GM12878 (cell line): ENCODE data around the gene RBKS. TPM values are rescaled to one million over a fixed set of nuclear protein-coding genes. Genes with fewer than 3 reads are reported as not detected.

ENCODE experiments used
- ATAC-seq: fragments of 200-7000 bp; cut with Tn5 transposase; 3 replicates; pipeline ENCODE4 v1.9.1; 2020; ENCODE audit warnings: mild to moderate bottlenecking, moderate library complexity
- BruUV-seq: library from RNA; stranded (reverse); fragments of 400-500 nt; replicated peaks from 2 replicates; lab custom pipeline; 2021; lab: Mats Ljungman, UMichigan
- CTCF ChIA-PET: fragments of 300-600 bp; sonication (Branson Sonifier 250); formaldehyde crosslinking; extraction: SDS; loops from one replicate; lab custom pipeline; 2021; ENCODE audit warnings: inconsistent platforms; lab: Yijun Ruan, JAX
- POLR2A ChIA-PET: fragments of 350-600 bp; formaldehyde crosslinking; extraction: SDS; loops from one replicate; lab custom pipeline; 2021; ENCODE audit warnings: inconsistent platforms; lab: Charles Lee
- RAD21 ChIA-PET: fragments of 300-600 bp; sonication (Branson Sonifier 250); formaldehyde crosslinking; loops from one replicate; lab custom pipeline; 2023; ENCODE audit warnings: antibody characterized with exemption; ENCODE audit not compliant: unreplicated experiment; lab: Charles Lee
- SMC1A ChIA-PET: fragments of 300-600 bp; sonication (Branson Sonifier 250); formaldehyde crosslinking; loops from one replicate; lab custom pipeline; 2023; ENCODE audit not compliant: unreplicated experiment, uncharacterized antibody; lab: Charles Lee
- DNase-seq: peaks from one replicate; pipeline ENCODE4 v3.0.0-alpha.2; 2011; ENCODE audit warnings: low read depth, low spot score
- FAIRE-seq: peaks from 3 replicates; lab custom pipeline; 2011; peaks lifted over from hg19 to GRCh38; lab: Jason Lieb, UNC
- H2AFZ ChIP-seq: 2 replicates; pipeline ENCODE4 v1.6.0; 2011; ENCODE audit warnings: low read depth, low read length, control low read depth; ENCODE audit not compliant: control insufficient read depth
- H3K27ac ChIP-seq: 2 replicates; pipeline ENCODE4 v1.5.1; 2011; ENCODE audit warnings: control low read depth; ENCODE audit not compliant: control insufficient read depth, insufficient read depth
- H3K27me3 ChIP-seq, 2 experiments: replicated peaks in 1 of 2; 2 replicates each; pipeline versions ENCODE4 v1.6.0 to v1.6.1; 2011; ENCODE audit warnings: low read length in 1 of 2; ENCODE audit not compliant: control insufficient read depth in 2 of 2, insufficient read depth in 2 of 2
- H3K36me3 ChIP-seq, 2 experiments: 2 replicates each; pipeline ENCODE4 v1.5.1; 2011; ENCODE audit warnings: low read length in 1 of 2; ENCODE audit not compliant: control insufficient read depth in 2 of 2, insufficient read depth in 2 of 2
- H3K4me1 ChIP-seq: 2 replicates; pipeline ENCODE4 v1.6.1; 2011; ENCODE audit warnings: mild to moderate bottlenecking, low read length, moderate library complexity, mixed read lengths; ENCODE audit not compliant: control insufficient read depth, insufficient read depth
- H3K4me2 ChIP-seq: 2 replicates; pipeline ENCODE4 v1.6.0; 2011; ENCODE audit warnings: control low read depth; ENCODE audit not compliant: control insufficient read depth, insufficient read depth
- H3K4me3 ChIP-seq: fragments of 200-600 bp; sonication (generic); 2 replicates; pipeline ENCODE4 v1.5.1; 2016
- H3K79me2 ChIP-seq: 2 replicates; pipeline ENCODE4 v1.6.0; 2011; ENCODE audit warnings: low read length; ENCODE audit not compliant: control insufficient read depth, insufficient read depth
- H3K9ac ChIP-seq: 2 replicates; pipeline ENCODE4 v1.8.0; 2011; ENCODE audit warnings: low read length, control low read depth, mixed read lengths; ENCODE audit not compliant: control insufficient read depth, insufficient read depth
- H3K9me3 ChIP-seq: replicated peaks from 3 replicates; pipeline ENCODE4 v1.5.1; 2011; ENCODE audit warnings: mild to moderate bottlenecking, low read length; ENCODE audit not compliant: control insufficient read depth, insufficient read depth
- H4K20me1 ChIP-seq: 2 replicates; pipeline ENCODE4 v1.6.0; 2011; ENCODE audit not compliant: control insufficient read depth, insufficient read depth
- DPF2 ChIP-seq: fragments of 450-650 bp; IDR thresholded peaks from 2 replicates; pipeline ENCODE4 v1.6.1; 2017; ENCODE audit warnings: mild to moderate bottlenecking
- ETV6 ChIP-seq, 2 experiments: fragments of 450-650 bp in 1 of 2; IDR thresholded peaks in 1 of 2; conservative IDR thresholded peaks in 1 of 2; 2 replicates each; pipeline ENCODE4 v1.6.1; 2014; ENCODE audit warnings: antibody characterized with exemption in 1 of 2, borderline replicate concordance in 1 of 2, low read depth in 1 of 2, mild to moderate bottlenecking in 1 of 2, moderate library complexity in 1 of 2
- IRF4 ChIP-seq: IDR thresholded peaks from 2 replicates; pipeline ENCODE4 v1.6.1; 2011; ENCODE audit warnings: low read depth, low read length
- MEF2A ChIP-seq: IDR thresholded peaks from 2 replicates; pipeline ENCODE4 v1.6.1; 2011; ENCODE audit warnings: low read depth, mild to moderate bottlenecking, low read length, moderate library complexity; ENCODE audit not compliant: insufficient read depth
- MTA2 ChIP-seq: fragments of 450-650 bp; IDR thresholded peaks from 2 replicates; pipeline ENCODE4 v1.6.1; 2016; ENCODE audit warnings: low read depth, mild to moderate bottlenecking, moderate library complexity
- PAX8 ChIP-seq: fragments of 450-650 bp; IDR thresholded peaks from 2 replicates; pipeline ENCODE4 v1.6.1; 2017; ENCODE audit warnings: mild to moderate bottlenecking, moderate library complexity
- RCOR1 ChIP-seq: conservative IDR thresholded peaks from 2 replicates; pipeline ENCODE4 v1.6.1; 2012; ENCODE audit warnings: low read depth, low read length, improper control_type of control experiment
- RELA ChIP-seq: fragments of 450-650 bp; IDR thresholded peaks from 2 replicates; pipeline ENCODE4 v1.8.0; 2014; ENCODE audit warnings: borderline replicate concordance; ENCODE audit not compliant: partially characterized antibody
- SREBF2 ChIP-seq: IDR thresholded peaks from 2 replicates; pipeline ENCODE4 v1.6.1; 2012; ENCODE audit warnings: mild to moderate bottlenecking, low read length
- TAF1 ChIP-seq: IDR thresholded peaks from 2 replicates; pipeline ENCODE4 v1.6.1; 2011; ENCODE audit warnings: mild to moderate bottlenecking, low read depth, low read length, borderline replicate concordance
- WGBS: methylation state at CpG from one replicate; pipeline ENCODE4 v1.1.6; 2016; ENCODE audit warnings: low lambda C conversion rate; ENCODE audit not compliant: insufficient replicate concordance, insufficient coverage; ENCODE audit errors: missing lambda C conversion rate; 5-methylcytosine and 5-hydroxymethylcytosine counted together
- in situ Hi-C: fragments of 300-500 bp; cut with MboI; formaldehyde crosslinking; loops from 9 replicates; pipeline ENCODE4 v1.14.3; 2018; ENCODE audit warnings: mixed read lengths
- intact Hi-C: fragments of 100-400 bp; cut with micrococcal nuclease; formaldehyde crosslinking; loops from one replicate; pipeline ENCODE4 v1.14.2; 2022; ENCODE audit not compliant: unreplicated experiment
- polyA plus RNA-seq, 11 experiments: library from polyadenylated mRNA; depleted of rRNA in 4 of 11; unstranded in 6 of 11; stranded (reverse) in 5 of 11; fragments of >200 nt; fragmentation: Nextera tagmentation in 4 of 11; fragmentation: Illumina TruSeq in 1 of 11; extraction: Ambion mirVana in 4 of 11; extraction: Trizol in 1 of 11; gene quantifications; 1 replicate in 1 of 11; 2 replicates in 10 of 11; pipeline versions ENCODE4 v1.2.1 to v1.2.3, GENCODE V29; 2011 to 2016; ENCODE audit warnings: inconsistent platforms in 2 of 11, missing spikeins in 2 of 11, low read depth in 1 of 11
- total RNA-seq, 4 experiments: library from RNA; depleted of rRNA in 3 of 4; stranded (reverse); fragments of >200 nt in 3 of 4; fragmentation: Illumina TruSeq in 1 of 4; extraction: Trizol in 1 of 4; gene quantifications; 2 replicates each; pipeline versions ENCODE4 v1.2.1 to v1.2.3, GENCODE V29; 2013 to 2021
- TF ChIP-seq, protein P1 (sequence below): IDR thresholded peaks from 2 replicates; pipeline ENCODE4 v1.6.1; 2012; ENCODE audit warnings: mild to moderate bottlenecking, low read depth, low read length
- TF ChIP-seq, protein P2 (sequence below): IDR thresholded peaks from 2 replicates; pipeline ENCODE4 v1.6.1; 2011; ENCODE audit warnings: borderline replicate concordance, low read depth, mild to moderate bottlenecking, moderate library complexity, low read length; ENCODE audit not compliant: insufficient read depth, poor library complexity, severe bottlenecking
- TF ChIP-seq, protein P3 (sequence below): IDR thresholded peaks from 2 replicates; pipeline ENCODE4 v1.6.1; 2012; ENCODE audit warnings: improper control_type of control experiment, low read depth, low read length; ENCODE audit not compliant: insufficient replicate concordance

The RBKS gene
- total and polyA plus RNA-seq, 10 of the 15 experiments (the other 5 are each of a cell fraction or from before 2014, with no cell fraction given), result 0.39 to 1.8 (median 1.0) TPM

- TF ChIP-seq, protein P1, sequence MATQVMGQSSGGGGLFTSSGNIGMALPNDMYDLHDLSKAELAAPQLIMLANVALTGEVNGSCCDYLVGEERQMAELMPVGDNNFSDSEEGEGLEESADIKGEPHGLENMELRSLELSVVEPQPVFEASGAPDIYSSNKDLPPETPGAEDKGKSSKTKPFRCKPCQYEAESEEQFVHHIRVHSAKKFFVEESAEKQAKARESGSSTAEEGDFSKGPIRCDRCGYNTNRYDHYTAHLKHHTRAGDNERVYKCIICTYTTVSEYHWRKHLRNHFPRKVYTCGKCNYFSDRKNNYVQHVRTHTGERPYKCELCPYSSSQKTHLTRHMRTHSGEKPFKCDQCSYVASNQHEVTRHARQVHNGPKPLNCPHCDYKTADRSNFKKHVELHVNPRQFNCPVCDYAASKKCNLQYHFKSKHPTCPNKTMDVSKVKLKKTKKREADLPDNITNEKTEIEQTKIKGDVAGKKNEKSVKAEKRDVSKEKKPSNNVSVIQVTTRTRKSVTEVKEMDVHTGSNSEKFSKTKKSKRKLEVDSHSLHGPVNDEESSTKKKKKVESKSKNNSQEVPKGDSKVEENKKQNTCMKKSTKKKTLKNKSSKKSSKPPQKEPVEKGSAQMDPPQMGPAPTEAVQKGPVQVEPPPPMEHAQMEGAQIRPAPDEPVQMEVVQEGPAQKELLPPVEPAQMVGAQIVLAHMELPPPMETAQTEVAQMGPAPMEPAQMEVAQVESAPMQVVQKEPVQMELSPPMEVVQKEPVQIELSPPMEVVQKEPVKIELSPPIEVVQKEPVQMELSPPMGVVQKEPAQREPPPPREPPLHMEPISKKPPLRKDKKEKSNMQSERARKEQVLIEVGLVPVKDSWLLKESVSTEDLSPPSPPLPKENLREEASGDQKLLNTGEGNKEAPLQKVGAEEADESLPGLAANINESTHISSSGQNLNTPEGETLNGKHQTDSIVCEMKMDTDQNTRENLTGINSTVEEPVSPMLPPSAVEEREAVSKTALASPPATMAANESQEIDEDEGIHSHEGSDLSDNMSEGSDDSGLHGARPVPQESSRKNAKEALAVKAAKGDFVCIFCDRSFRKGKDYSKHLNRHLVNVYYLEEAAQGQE, result no peak
- TF ChIP-seq RCOR1, result no peak
- TF ChIP-seq, all 136 proteins: peak for 0
Observed at GRCh38 chr2:27776097-27776496, 114.1 kb downstream of the RBKS start (continued).

- over 99% methylated on average over 5 of the region's 5 CpGs for WGBS
- ChIA-PET SMC1A (interaction anchor here (1.1 kb wide), 1 partner anchor 50 kb away, joined by 3 read pairs; no protein-coding TSS in a partner anchor), POLR2A (no interaction called here), RAD21 (no interaction called here), CTCF (no interaction called here)
- FAIRE-seq, result no peak
- H3K4me2 ChIP-seq, result no peak overlapping the region
- H3K4me1 ChIP-seq, result no peaks in the 10 kb centered on the region
- DNase-seq, result no peak
- H2AFZ ChIP-seq, result no peak overlapping the region
- H3K9me3 ChIP-seq, result no peaks in the 10 kb centered on the region
- H4K20me1 ChIP-seq, result no peaks in the 10 kb centered on the region; the same call in 1 of the 2 replicates
- H3K4me3 ChIP-seq, result no peak overlapping the region
- H3K27me3 ChIP-seq, result no peaks in the 10 kb centered on the region
- H3K79me2 ChIP-seq, result peaks cover 29% of the 10 kb centered on the region
- in situ Hi-C loops, result no loop called here
- no peak overlapping the region for H3K9ac ChIP-seq
- H3K36me3 ChIP-seq, result no peaks in the 10 kb centered on the region
- BruUV-seq, result no TSS peak
- ATAC-seq, result no peak
- H3K27ac ChIP-seq, result no peak overlapping the region
- intact Hi-C loops, result no loop called here
- TF ChIP-seq MEF2A, result no peak
- no peak for TF ChIP-seq SREBF2
- TF ChIP-seq DPF2, result no peak
- no peak for TF ChIP-seq PAX8
- no peak for TF ChIP-seq IRF4
- TF ChIP-seq TAF1, result no peak
- TF ChIP-seq RELA, result no peak
- TF ChIP-seq MTA2, result no peak
- no peak for TF ChIP-seq ETV6 (conservative IDR thresholded peaks at IDR 0.05 in 1 of 2, IDR thresholded peaks at IDR 0.05 in 1 of 2; ENCODE audit: borderline replicate concordance in 1 of 2, low read depth in 1 of 2)
- TF ChIP-seq, protein P2, sequence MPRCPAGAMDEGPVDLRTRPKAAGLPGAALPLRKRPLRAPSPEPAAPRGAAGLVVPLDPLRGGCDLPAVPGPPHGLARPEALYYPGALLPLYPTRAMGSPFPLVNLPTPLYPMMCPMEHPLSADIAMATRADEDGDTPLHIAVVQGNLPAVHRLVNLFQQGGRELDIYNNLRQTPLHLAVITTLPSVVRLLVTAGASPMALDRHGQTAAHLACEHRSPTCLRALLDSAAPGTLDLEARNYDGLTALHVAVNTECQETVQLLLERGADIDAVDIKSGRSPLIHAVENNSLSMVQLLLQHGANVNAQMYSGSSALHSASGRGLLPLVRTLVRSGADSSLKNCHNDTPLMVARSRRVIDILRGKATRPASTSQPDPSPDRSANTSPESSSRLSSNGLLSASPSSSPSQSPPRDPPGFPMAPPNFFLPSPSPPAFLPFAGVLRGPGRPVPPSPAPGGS, result no peak
- TF ChIP-seq, protein P3, sequence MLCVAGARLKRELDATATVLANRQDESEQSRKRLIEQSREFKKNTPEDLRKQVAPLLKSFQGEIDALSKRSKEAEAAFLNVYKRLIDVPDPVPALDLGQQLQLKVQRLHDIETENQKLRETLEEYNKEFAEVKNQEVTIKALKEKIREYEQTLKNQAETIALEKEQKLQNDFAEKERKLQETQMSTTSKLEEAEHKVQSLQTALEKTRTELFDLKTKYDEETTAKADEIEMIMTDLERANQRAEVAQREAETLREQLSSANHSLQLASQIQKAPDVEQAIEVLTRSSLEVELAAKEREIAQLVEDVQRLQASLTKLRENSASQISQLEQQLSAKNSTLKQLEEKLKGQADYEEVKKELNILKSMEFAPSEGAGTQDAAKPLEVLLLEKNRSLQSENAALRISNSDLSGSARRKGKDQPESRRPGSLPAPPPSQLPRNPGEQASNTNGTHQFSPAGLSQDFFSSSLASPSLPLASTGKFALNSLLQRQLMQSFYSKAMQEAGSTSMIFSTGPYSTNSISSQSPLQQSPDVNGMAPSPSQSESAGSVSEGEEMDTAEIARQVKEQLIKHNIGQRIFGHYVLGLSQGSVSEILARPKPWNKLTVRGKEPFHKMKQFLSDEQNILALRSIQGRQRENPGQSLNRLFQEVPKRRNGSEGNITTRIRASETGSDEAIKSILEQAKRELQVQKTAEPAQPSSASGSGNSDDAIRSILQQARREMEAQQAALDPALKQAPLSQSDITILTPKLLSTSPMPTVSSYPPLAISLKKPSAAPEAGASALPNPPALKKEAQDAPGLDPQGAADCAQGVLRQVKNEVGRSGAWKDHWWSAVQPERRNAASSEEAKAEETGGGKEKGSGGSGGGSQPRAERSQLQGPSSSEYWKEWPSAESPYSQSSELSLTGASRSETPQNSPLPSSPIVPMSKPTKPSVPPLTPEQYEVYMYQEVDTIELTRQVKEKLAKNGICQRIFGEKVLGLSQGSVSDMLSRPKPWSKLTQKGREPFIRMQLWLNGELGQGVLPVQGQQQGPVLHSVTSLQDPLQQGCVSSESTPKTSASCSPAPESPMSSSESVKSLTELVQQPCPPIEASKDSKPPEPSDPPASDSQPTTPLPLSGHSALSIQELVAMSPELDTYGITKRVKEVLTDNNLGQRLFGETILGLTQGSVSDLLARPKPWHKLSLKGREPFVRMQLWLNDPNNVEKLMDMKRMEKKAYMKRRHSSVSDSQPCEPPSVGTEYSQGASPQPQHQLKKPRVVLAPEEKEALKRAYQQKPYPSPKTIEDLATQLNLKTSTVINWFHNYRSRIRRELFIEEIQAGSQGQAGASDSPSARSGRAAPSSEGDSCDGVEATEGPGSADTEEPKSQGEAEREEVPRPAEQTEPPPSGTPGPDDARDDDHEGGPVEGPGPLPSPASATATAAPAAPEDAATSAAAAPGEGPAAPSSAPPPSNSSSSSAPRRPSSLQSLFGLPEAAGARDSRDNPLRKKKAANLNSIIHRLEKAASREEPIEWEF, result no peak
Observed at GRCh38 chr2:27773959-27774358, 116.2 kb downstream of the RBKS start.
